ENCODE measurements around the gene ZFPM1.
"Not testable (repeated sequence)": the region's sequence is repeated elsewhere in the genome, so short reads cannot be mapped to it uniquely, and the experiment has no call there.

The ZFPM1 gene

DNA sequence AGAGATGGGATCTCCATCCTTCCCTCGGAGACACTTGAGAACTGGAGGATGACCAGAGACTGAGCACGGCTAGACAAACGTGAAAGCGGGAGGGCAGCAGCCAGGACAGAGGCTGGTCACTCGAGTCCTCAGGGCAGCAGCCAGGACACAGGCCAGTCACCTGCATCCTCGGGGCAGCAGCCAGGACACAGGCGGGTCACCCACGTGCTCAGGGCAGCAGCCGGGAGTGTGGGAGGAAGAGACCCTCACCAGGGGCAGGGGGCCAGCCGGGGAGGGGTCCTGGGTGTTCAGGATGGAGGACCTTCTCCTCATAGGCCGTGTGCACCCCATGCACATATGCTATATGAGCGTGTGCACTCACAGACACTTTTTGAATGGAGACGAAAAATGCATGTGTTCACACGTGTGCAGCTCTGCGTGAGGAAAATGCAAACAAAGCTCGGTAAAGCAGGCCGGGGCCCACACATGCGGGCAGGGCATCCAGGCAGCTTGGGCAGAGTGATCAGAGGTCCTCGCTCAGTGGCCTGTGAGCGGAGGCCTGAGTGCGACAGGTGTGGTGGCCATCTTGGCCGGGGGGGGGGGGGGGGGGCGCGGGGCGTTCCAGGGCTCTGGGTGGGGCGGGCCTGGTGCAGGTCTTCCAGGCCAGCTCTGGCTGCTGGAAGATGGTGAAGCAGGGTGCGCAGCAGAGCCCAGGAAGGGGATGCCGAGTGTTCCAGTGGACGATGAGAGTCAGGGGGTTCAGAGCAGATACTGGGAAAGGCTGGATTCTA, 43.6 kb upstream of the ZFPM1 start:
- H3K79me2 ChIP-seq (ENCODE audit: low read length) = no peaks in the 10 kb centered on the region
- H3K27me3 ChIP-seq (ENCODE audit: low read depth, low read length) = no peaks in the 10 kb centered on the region
- TF ChIP-seq, protein P1, sequence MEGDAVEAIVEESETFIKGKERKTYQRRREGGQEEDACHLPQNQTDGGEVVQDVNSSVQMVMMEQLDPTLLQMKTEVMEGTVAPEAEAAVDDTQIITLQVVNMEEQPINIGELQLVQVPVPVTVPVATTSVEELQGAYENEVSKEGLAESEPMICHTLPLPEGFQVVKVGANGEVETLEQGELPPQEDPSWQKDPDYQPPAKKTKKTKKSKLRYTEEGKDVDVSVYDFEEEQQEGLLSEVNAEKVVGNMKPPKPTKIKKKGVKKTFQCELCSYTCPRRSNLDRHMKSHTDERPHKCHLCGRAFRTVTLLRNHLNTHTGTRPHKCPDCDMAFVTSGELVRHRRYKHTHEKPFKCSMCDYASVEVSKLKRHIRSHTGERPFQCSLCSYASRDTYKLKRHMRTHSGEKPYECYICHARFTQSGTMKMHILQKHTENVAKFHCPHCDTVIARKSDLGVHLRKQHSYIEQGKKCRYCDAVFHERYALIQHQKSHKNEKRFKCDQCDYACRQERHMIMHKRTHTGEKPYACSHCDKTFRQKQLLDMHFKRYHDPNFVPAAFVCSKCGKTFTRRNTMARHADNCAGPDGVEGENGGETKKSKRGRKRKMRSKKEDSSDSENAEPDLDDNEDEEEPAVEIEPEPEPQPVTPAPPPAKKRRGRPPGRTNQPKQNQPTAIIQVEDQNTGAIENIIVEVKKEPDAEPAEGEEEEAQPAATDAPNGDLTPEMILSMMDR (IDR thresholded peaks at IDR 0.05; ENCODE audit: low read depth, low read length) = no peak
- TF ChIP-seq EZH2phosphoT487 (IDR thresholded peaks at IDR 0.05; ENCODE audit: low read depth) = no peak
- H3K4me2 ChIP-seq (ENCODE audit: low read length) = no peak overlapping the region
- H3K4me1 ChIP-seq (ENCODE audit: low read length) = no peaks in the 10 kb centered on the region
- no peak overlapping the region for H2AFZ ChIP-seq (ENCODE audit: low read depth, low read length)
- H3K27ac ChIP-seq (ENCODE audit: low read length) = no peak overlapping the region
- H3K9ac ChIP-seq (ENCODE audit: low read length) = no peak overlapping the region
- H3K36me3 ChIP-seq (replicated peaks; ENCODE audit: low read depth, low read length) = no peaks in the 10 kb centered on the region
- H4K20me1 ChIP-seq (ENCODE audit: insufficient read depth, low read length) = no peaks in the 10 kb centered on the region
- no peaks in the 10 kb centered on the region for H3K9me3 ChIP-seq (ENCODE audit: insufficient read depth, low read length)
- H3K4me3 ChIP-seq (ENCODE audit: low read length) = no peak overlapping the region

DNA sequence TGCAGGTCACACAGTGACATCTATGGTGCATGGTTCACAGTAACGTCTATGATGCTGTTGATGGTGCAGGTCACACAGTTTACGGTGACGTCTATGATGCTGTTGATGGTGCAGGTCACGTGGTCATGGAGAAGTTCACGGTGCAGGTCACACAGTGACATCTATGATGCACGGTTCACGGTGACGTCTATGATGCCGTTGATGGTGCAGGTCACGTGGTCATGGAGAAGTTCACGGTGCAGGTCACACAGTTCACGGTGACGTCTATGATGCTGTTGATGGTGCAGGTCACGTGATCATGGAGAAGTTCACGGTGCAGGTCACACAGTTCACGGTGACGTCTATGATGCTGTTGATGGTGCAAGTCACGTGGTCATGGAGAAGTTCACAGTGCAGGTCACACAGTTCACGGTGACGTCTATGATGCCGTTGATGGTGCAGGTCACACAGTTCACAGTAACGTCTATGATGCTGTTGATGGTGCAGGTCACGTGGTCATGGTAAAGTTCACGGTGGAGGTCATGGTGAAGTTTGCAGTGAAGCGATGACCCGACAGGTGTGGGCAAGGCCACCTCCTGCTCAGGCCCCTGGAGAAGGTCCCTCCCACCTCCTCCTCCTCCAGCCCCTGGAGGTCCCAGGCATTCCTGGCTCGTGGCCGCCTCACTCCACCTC, 42.6 kb upstream of the ZFPM1 start:
- H2AFZ ChIP-seq (ENCODE audit: low read depth, low read length); H3K36me3 ChIP-seq (replicated peaks; ENCODE audit: low read depth, low read length); H3K4me2 ChIP-seq (ENCODE audit: low read length); H3K27me3 ChIP-seq (ENCODE audit: low read depth, low read length); H3K27ac ChIP-seq (ENCODE audit: low read length); H4K20me1 ChIP-seq (ENCODE audit: insufficient read depth, low read length); H3K79me2 ChIP-seq (ENCODE audit: low read length); H3K4me1 ChIP-seq (ENCODE audit: low read length); H3K9me3 ChIP-seq (ENCODE audit: insufficient read depth, low read length); H3K9ac ChIP-seq (ENCODE audit: low read length); H3K4me3 ChIP-seq (ENCODE audit: low read length): not testable (repeated sequence)

DNA sequence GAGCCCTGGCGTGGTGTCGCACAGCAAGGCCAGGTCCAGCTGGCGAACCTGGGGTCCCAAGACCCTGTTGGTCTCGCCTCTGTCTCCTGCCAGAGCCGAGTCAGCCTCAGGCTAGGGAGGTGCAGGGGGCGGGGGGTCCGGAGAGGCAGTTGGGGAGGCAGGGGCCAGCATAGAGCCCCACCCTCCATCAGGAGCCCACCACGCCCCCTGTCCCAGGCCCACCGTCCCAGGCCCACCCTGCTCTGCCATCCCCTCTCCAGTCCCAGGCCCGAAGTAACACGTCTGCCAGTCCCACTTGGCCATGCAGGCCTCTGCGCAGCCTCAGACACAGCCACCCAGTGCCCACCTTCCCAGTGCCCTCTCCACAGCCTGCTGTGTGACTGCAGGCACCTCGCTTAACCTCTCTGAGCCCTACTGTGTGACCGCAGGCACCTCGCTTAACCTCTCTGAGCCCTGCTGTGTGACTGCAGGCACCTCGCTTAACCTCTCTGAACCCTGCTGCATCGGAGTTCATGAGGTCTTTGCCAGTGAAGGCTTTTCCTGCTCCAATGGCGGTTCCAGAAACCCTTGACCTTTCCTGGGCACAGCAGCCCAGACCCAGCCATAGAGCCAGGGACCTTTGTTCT, 41.0 kb upstream of the ZFPM1 start:
- H3K9ac ChIP-seq (ENCODE audit: low read length) = no peak overlapping the region

DNA sequence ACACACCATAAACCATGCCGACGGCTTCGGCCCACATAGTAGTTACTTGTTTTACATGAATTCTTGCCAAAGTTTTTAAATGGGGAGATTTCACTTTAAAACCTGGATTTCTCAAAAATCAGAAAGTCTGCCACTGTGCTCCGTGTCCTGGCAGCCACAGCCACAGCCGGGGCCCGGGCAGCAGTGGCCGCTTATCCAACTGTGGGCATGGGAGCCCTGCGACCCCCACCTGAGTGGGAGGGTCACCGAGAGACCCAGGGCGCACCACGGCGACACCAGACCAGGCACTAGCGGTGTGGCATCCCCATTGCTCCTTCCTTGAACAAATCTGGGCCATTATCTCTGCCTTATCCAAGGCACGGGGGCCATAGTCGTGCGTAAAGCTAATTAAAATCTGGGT, 40.3 kb upstream of the ZFPM1 start:
- Histone ChIP-seq H3K4me3 (ENCODE audit: low read length) (no peak overlapping the region), H3K27me3 (ENCODE audit: low read depth, low read length) (no peaks in the 10 kb centered on the region), H3K79me2 (ENCODE audit: low read length) (no peaks in the 10 kb centered on the region), H3K4me2 (ENCODE audit: low read length) (no peak overlapping the region), H4K20me1 (ENCODE audit: insufficient read depth, low read length) (no peaks in the 10 kb centered on the region), H3K36me3 (replicated peaks; ENCODE audit: low read depth, low read length) (no peaks in the 10 kb centered on the region), H3K9ac (ENCODE audit: low read length) (no peak overlapping the region), H3K27ac (ENCODE audit: low read length) (no peak overlapping the region), H2AFZ (ENCODE audit: low read depth, low read length) (no peak overlapping the region), H3K4me1 (ENCODE audit: low read length) (no peaks in the 10 kb centered on the region), H3K9me3 (ENCODE audit: insufficient read depth, low read length) (no peaks in the 10 kb centered on the region)
- TF ChIP-seq EZH2phosphoT487 (IDR thresholded peaks at IDR 0.05; ENCODE audit: low read depth) = no peak
- TF ChIP-seq, protein P1 (IDR thresholded peaks at IDR 0.05; ENCODE audit: low read depth, low read length) = no peak

More for the DNA sequence above, 41.0 kb upstream of the ZFPM1 start:
- Histone ChIP-seq H4K20me1 (ENCODE audit: insufficient read depth, low read length) (no peaks in the 10 kb centered on the region), H3K27ac (ENCODE audit: low read length) (no peak overlapping the region), H3K4me1 (ENCODE audit: low read length) (no peaks in the 10 kb centered on the region), H3K27me3 (ENCODE audit: low read depth, low read length) (no peaks in the 10 kb centered on the region), H2AFZ (ENCODE audit: low read depth, low read length) (no peak overlapping the region), H3K4me2 (ENCODE audit: low read length) (no peak overlapping the region), H3K9me3 (ENCODE audit: insufficient read depth, low read length) (no peaks in the 10 kb centered on the region), H3K79me2 (ENCODE audit: low read length) (no peaks in the 10 kb centered on the region), H3K36me3 (replicated peaks; ENCODE audit: low read depth, low read length) (no peaks in the 10 kb centered on the region), H3K4me3 (ENCODE audit: low read length) (no peak overlapping the region)
- TF ChIP-seq, protein P1 (IDR thresholded peaks at IDR 0.05; ENCODE audit: low read depth, low read length) = no peak
- TF ChIP-seq EZH2phosphoT487 (IDR thresholded peaks at IDR 0.05; ENCODE audit: low read depth) = no peak

Data from OCI-LY3 (cell line).